Aorta (tissue), 5 donors: Measurements from ENCODE around the gene SLC44A2. TPM values are rescaled to one million over a fixed set of nuclear protein-coding genes. Genes with fewer than 3 reads are reported as not detected.

Source experiments
- ATAC-seq: fragments of 200-7000 bp; cut with Tn5 transposase; one replicate; pipeline ENCODE4 v1.9.1; 2022; ENCODE audit warnings: moderate library complexity; ENCODE audit not compliant: low FRiP score
- DNase-seq, 2 donors: peaks; one replicate each; pipeline ENCODE4 v3.0.0-alpha.2; 2020
- H3K27ac ChIP-seq, 2 donors: one replicate each; pipeline ENCODE4 v1.5.1; 2013; ENCODE audit warnings: low read length in 2 of 2, mild to moderate bottlenecking in 2 of 2, moderate library complexity in 2 of 2, control low read depth in 1 of 2, inconsistent platforms in 1 of 2, low read depth in 1 of 2
- H3K27me3 ChIP-seq, 2 donors: one replicate each; pipeline ENCODE4 v1.6.1; 2013; ENCODE audit warnings: control low read depth in 1 of 2, low read length in 1 of 2, mild to moderate bottlenecking in 1 of 2, moderate library complexity in 1 of 2; ENCODE audit not compliant: insufficient read depth in 2 of 2, control insufficient read depth in 1 of 2
- H3K36me3 ChIP-seq, 2 donors: one replicate each; pipeline ENCODE4 v1.6.1; 2013; ENCODE audit warnings: control low read depth in 1 of 2, low read length in 1 of 2, mild to moderate bottlenecking in 1 of 2; ENCODE audit not compliant: insufficient read depth in 2 of 2, control insufficient read depth in 1 of 2
- H3K4me1 ChIP-seq, 2 donors: one replicate each; pipeline ENCODE4 v1.6.1; 2013; ENCODE audit warnings: low read length in 2 of 2, control low read depth in 1 of 2, mild to moderate bottlenecking in 1 of 2, moderate library complexity in 1 of 2; ENCODE audit not compliant: insufficient read depth in 2 of 2, control insufficient read depth in 1 of 2
- H3K4me3 ChIP-seq, 2 donors: one replicate each; pipeline ENCODE4 v1.5.1; 2013; ENCODE audit warnings: low read length in 2 of 2, control low read depth in 1 of 2, mild to moderate bottlenecking in 1 of 2
- H3K9me3 ChIP-seq: one replicate; pipeline ENCODE4 v1.6.1; 2013; ENCODE audit warnings: mild to moderate bottlenecking, low read length; ENCODE audit not compliant: control insufficient read depth
- WGBS, 2 donors: extraction: QIAGEN DNeasy Blood & Tissue Kit; methylation state at CpG; one replicate each; pipeline ENCODE4 v1.1.7; 2013; 5-methylcytosine and 5-hydroxymethylcytosine counted together
- intact Hi-C, 2 donors: fragments of 100-400 bp; cut with DNase I; formaldehyde crosslinking; loops; one replicate each; pipeline versions ENCODE4 v1.14.2 to v1.15.0; 2022
- polyA plus RNA-seq, 2 donors: library from polyadenylated mRNA; stranded (reverse); fragments of 200-250 nt; gene quantifications; one replicate each; pipeline ENCODE4 v1.2.3, GENCODE V29; 2013
- total RNA-seq, 2 donors: library from RNA; stranded (reverse); fragmentation: NEBNext Ultra II Directional; extraction: Animal tissue kit (Norgen Biotek cat#: 25700); gene quantifications; one replicate each; pipeline ENCODE4 v1.2.1, GENCODE V29; 2021
- donor health status: healthy with polysubstance abuse.
- donor health status: Bipolar disorder and iron deficiency.
- donor health status: DM: no; HTN: no; CAD: no.
- donor health status: DM: no; HTN: no; CAD: no.
- donor health status: DM: yes; HTN: yes; CAD: no.

Gene SLC44A2
- total and polyA plus RNA-seq, 4 donors: 30.9 to 176 (median 152) TPM

GRCh38 chr19:10687518-10688288, 62.4 kb downstream of the SLC44A2 start:
- H3K27me3 ChIP-seq: no peaks in the 10 kb centered on the region
- no peak overlapping the region for H3K4me3 ChIP-seq
- intact Hi-C loops: no loop called here
- H3K36me3 ChIP-seq: peaks cover 0 to 9% of the 10 kb centered on the region in 2 donors
- DNase-seq: no peak
- no peak for ATAC-seq
- WGBS, 2 donors: 87 to 90% methylated on average over 25 of the region's 25 CpGs
- H3K9me3 ChIP-seq: no peaks in the 10 kb centered on the region
- no peak overlapping the region for H3K27ac ChIP-seq
- H3K4me1 ChIP-seq: no peaks in the 10 kb centered on the region

GRCh38 chr19:10688545-10689280, 63.4 kb downstream of the SLC44A2 start:
- Histone ChIP-seq H3K27ac (no peak overlapping the region), H3K27me3 (no peaks in the 10 kb centered on the region), H3K36me3 (peaks cover 0 to 7% of the 10 kb centered on the region in 2 donors), H3K9me3 (no peaks in the 10 kb centered on the region), H3K4me3 (no peak overlapping the region), H3K4me1 (no peaks in the 10 kb centered on the region)
- 89 to 90% methylated on average over 27 of the region's 27 CpGs for WGBS, 2 donors
- ATAC-seq: no peak
- intact Hi-C loops: no loop called here
- no peak for DNase-seq

DNA sequence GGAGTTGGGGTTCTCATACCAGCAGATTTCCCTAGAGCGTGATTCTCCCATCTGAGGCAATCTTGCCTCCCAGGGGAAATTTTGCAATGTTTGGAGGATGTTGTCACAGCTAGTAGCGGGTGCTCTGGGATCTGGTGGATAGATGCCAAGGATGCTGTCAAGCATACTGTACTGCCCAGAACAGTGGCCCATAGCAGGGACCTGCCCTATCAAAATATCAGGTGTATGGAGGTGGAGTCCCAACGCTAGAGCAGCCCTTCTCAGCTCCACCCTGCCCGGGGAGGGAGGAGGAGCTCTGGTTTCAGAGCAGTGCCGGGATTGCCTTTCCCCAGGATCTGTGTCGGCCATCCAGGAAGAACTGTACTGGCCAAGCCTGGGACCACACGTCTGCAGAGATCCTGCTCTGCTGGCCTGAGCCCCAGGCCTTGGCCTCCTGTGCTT, 65.0 kb downstream of the SLC44A2 start:
- intact Hi-C loops: no loop called here
- Histone ChIP-seq H3K4me3 (no peak overlapping the region), H3K4me1 (no peaks in the 10 kb centered on the region), H3K27me3 (no peaks in the 10 kb centered on the region), H3K36me3 (peaks cover 0 to 7% of the 10 kb centered on the region in 2 donors), H3K27ac (no peak overlapping the region), H3K9me3 (no peaks in the 10 kb centered on the region)
- WGBS, 2 donors: 37 to 46% methylated on average over 7 of the region's 7 CpGs
- DNase-seq (no peak), ATAC-seq (no peak)

DNA sequence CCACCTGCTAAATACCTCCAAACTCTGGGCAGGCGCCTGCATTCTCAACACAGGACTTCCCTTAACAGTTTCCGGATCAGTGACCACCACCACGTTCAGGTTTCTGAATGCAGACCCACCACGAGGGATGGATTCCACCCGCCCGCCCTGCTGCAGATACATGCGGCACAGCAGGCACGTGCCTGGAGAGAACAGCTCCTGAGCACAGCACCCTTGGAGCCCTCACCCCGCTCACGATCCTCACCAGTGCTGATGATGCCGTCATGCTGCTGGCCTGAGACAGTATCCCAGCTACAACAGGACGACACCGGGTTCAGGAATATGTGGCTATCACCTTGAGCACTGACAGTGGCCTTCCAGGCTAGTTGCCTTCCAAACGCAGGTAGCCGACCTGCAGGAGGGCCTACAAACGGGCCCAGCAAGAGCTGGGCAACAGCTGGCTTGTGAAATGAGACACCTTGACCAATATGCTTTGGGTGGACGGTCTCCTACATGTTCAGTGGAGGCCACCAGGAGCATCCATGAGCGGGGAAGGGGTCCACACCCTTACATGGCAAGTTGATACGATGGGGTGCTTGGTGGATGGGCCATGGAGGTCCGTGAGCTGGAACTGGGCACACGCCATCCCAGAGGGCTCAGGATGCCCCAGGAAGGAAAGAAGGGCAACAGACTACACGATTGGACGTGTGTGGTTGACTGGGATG, 66.0 kb downstream of the SLC44A2 start:
- intact Hi-C loops: no loop called here
- Histone ChIP-seq H3K9me3 (no peaks in the 10 kb centered on the region), H3K4me1 (no peaks in the 10 kb centered on the region), H3K36me3 (peaks cover 0 to 7% of the 10 kb centered on the region in 2 donors), H3K4me3 (no peak overlapping the region), H3K27ac (no peak overlapping the region), H3K27me3 (no peaks in the 10 kb centered on the region)
- ATAC-seq: no peak
- no peak for DNase-seq
- WGBS, 2 donors: 82 to 85% methylated on average over 23 of the region's 23 CpGs

DNA sequence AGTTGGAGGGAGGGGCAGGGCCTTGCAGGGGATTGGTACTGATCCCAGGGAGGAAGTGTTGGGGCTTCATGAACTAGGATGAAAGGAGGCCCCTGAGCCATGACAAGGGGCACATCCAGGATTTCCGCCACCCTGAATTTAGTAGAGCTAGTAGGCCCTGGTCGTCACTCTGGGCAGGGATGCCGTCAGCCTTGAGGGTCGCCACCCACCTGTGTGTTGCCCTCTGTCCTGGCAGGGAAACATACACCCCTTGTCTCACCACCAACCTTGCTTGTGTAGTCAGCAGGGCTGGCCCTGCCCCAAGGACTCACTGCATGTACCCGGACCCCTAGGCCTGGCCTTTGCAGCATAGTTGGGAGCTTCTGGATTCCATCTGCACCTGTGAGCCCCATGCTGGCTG, 66.5 kb downstream of the SLC44A2 start:
- ATAC-seq: no peak
- Histone ChIP-seq H3K4me1 (no peaks in the 10 kb centered on the region), H3K4me3 (no peak overlapping the region), H3K36me3 (peaks cover 0 to 7% of the 10 kb centered on the region in 2 donors), H3K27ac (no peak overlapping the region), H3K9me3 (no peaks in the 10 kb centered on the region), H3K27me3 (no peaks in the 10 kb centered on the region)
- 78 to 82% methylated on average over 5 of the region's 5 CpGs for WGBS, 2 donors
- intact Hi-C loops: no loop called here
- DNase-seq: no peak

- no peaks in the 10 kb centered on the region for H3K9me3 ChIP-seq
- ATAC-seq: no peak
- DNase-seq: no peak
- no peaks in the 10 kb centered on the region for H3K27me3 ChIP-seq
- no peak overlapping the region for H3K27ac ChIP-seq
- WGBS, 2 donors: 89 to 90% methylated on average over 5 of the region's 5 CpGs
- no peak overlapping the region for H3K4me3 ChIP-seq
- H3K36me3 ChIP-seq: peaks cover 0 to 7% of the 10 kb centered on the region in 2 donors
- H3K4me1 ChIP-seq: no peaks in the 10 kb centered on the region
- intact Hi-C loops: no loop called here
These were observed 67.4 kb downstream of the SLC44A2 start for GRCh38 chr19:10692673-10693264.

Other genes with a start within 250 kb of the SLC44A2 start
- gene TYK2, start 245.0 kb upstream of the SLC44A2 start, total RNA-seq: 100 to 1,000 TPM in 1 of 2 donors, 10 to 100 TPM in 1; 84.5 to 128 TPM
- 100 to 1,000 TPM in 1 of 2 donors, 10 to 100 TPM in 1; 33.2 to 253 TPM for gene TYK2, start 245.0 kb upstream of the SLC44A2 start, polyA plus RNA-seq
- gene CDC37, start 222.0 kb upstream of the SLC44A2 start, total RNA-seq: 100 to 1,000 TPM; 124 to 146 TPM
- 100 to 1,000 TPM; 121 to 260 TPM for gene CDC37, start 222.0 kb upstream of the SLC44A2 start, polyA plus RNA-seq
- gene PDE4A, start 205.0 kb upstream of the SLC44A2 start, total RNA-seq: 10 to 100 TPM; 12.3 to 30.2 TPM
- 10 to 100 TPM in 1 of 2 donors, 1 to 10 TPM in 1; 8.6 to 13.6 TPM for gene PDE4A, start 205.0 kb upstream of the SLC44A2 start, polyA plus RNA-seq
- 10 to 100 TPM; 43.6 to 62.8 TPM for gene KEAP1, start 122.2 kb upstream of the SLC44A2 start, total RNA-seq
- gene KEAP1, start 122.2 kb upstream of the SLC44A2 start, polyA plus RNA-seq: 10 to 100 TPM; 30.9 to 56.2 TPM
- under 1 TPM; 0.39 to 0.99 TPM for gene S1PR5, start 108.1 kb upstream of the SLC44A2 start, total RNA-seq
- gene S1PR5, start 108.1 kb upstream of the SLC44A2 start, polyA plus RNA-seq: 1 to 10 TPM; 1.3 to 1.6 TPM
- 10 to 100 TPM; 14.0 to 17.2 TPM for gene ATG4D, start 81.6 kb upstream of the SLC44A2 start, total RNA-seq
- gene ATG4D, start 81.6 kb upstream of the SLC44A2 start, polyA plus RNA-seq: 10 to 100 TPM; 17.7 to 42.6 TPM
- 10 to 100 TPM; 15.8 to 18.9 TPM for gene KRI1, start 59.5 kb upstream of the SLC44A2 start, total RNA-seq
- gene KRI1, start 59.5 kb upstream of the SLC44A2 start, polyA plus RNA-seq: 10 to 100 TPM in 1 of 2 donors, 1 to 10 TPM in 1; 6.4 to 41.0 TPM
- 10 to 100 TPM; 11.8 to 19.2 TPM for gene CDKN2D, start 56.6 kb upstream of the SLC44A2 start, total RNA-seq
- 10 to 100 TPM; 17.9 to 23.0 TPM for gene CDKN2D, start 56.6 kb upstream of the SLC44A2 start, polyA plus RNA-seq
- not detected for gene AP1M2, start 38.2 kb upstream of the SLC44A2 start, total RNA-seq
- 10 to 100 TPM in 1 of 2 donors, under 1 TPM in 1; 0.05 to 15.0 TPM for gene AP1M2, start 38.2 kb upstream of the SLC44A2 start, polyA plus RNA-seq
- 100 to 1,000 TPM; 168 to 190 TPM for gene ILF3, start 28.8 kb downstream of the SLC44A2 start, total RNA-seq
- gene ILF3, start 28.8 kb downstream of the SLC44A2 start, polyA plus RNA-seq: 100 to 1,000 TPM in 1 of 2 donors, 10 to 100 TPM in 1; 40.2 to 111 TPM
- 10 to 100 TPM; 25.0 to 31.5 TPM for gene QTRT1, start 75.9 kb downstream of the SLC44A2 start, total RNA-seq
- gene QTRT1, start 75.9 kb downstream of the SLC44A2 start, polyA plus RNA-seq: 100 to 1,000 TPM in 1 of 2 donors, 10 to 100 TPM in 1; 54.2 to 243 TPM
- gene DNM2, start 92.5 kb downstream of the SLC44A2 start, total RNA-seq: 100 to 1,000 TPM; 118 to 160 TPM
- gene DNM2, start 92.5 kb downstream of the SLC44A2 start, polyA plus RNA-seq: 10 to 100 TPM; 51.7 to 89.7 TPM
- gene TMED1, start 210.7 kb downstream of the SLC44A2 start, total RNA-seq: 10 to 100 TPM; 14.4 to 17.9 TPM
- gene TMED1, start 210.7 kb downstream of the SLC44A2 start, polyA plus RNA-seq: 10 to 100 TPM; 29.2 to 34.4 TPM
- gene C19orf38, start 222.9 kb downstream of the SLC44A2 start, total RNA-seq: 1 to 10 TPM; 1.5 to 2.0 TPM
- 1 to 10 TPM in 1 of 2 donors, under 1 TPM in 1; 0.90 to 1.6 TPM for gene C19orf38, start 222.9 kb downstream of the SLC44A2 start, polyA plus RNA-seq
- 10 to 100 TPM; 27.9 to 41.4 TPM for gene CARM1, start 246.0 kb downstream of the SLC44A2 start, total RNA-seq
- gene CARM1, start 246.0 kb downstream of the SLC44A2 start, polyA plus RNA-seq: 10 to 100 TPM; 11.5 to 23.9 TPM